Right renal cortex interstitium (tissue), 3 donors: ENCODE measurements around the gene GDF15. TPM values are rescaled to one million over a fixed set of nuclear protein-coding genes. Genes with fewer than 3 reads are reported as not detected.

Experiments used
- DNase-seq, 3 donors: peaks; one replicate each; pipeline ENCODE4 v3.0.0-alpha.2; 2013; ENCODE audit warnings: low read depth in 3 of 3, low spot score in 2 of 3
- polyA plus RNA-seq, 3 donors: library from polyadenylated mRNA; unstranded; fragments of 120-200 nt; gene quantifications; one replicate each; pipeline ENCODE4 v1.2.1, GENCODE V29; 2013; ENCODE audit not compliant: insufficient read length in 3 of 3

The GDF15 gene
- polyA plus RNA-seq, 3 donors, result 2.6 to 5.2 (median 3.2) TPM

DNA sequence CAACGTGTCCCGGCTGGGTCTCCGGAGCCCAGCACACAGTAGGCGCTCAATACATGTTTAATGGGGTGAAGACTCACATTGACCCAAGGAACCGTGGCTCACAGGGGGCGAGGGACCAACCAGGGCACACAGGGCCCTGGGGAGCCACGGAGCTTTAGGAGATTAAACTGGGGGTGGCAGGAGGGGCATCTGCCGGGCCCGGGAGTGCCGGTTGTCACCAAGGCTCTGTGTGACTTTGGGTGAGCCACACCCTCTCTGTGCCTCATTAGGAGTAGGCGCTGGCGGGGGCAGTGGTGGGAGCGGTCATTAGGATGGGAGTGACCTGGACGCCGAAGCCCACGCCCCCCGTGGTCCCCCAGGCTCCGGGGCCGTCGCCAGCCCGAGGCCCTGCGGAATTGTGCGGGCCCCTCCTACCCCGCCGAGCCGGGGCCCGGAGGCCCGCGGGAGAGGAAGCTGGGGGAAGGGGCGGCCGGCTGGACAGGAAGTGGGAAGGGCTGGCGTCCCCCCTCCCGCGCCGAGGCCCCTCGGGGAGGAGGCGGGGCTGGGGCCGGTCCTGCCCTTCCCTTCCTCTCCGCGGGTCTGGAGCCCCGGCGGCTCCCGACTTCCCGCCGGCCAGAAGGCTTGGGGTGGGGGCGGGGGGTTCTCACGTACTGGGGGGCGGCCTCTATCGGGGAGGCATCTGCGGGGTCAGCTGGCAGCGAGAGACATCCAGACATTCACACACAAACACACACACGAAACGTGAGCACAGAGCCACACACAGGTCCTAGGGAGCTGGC lies 31.5 kb downstream of the GDF15 start:
- DNase-seq, result no peak

DNA sequence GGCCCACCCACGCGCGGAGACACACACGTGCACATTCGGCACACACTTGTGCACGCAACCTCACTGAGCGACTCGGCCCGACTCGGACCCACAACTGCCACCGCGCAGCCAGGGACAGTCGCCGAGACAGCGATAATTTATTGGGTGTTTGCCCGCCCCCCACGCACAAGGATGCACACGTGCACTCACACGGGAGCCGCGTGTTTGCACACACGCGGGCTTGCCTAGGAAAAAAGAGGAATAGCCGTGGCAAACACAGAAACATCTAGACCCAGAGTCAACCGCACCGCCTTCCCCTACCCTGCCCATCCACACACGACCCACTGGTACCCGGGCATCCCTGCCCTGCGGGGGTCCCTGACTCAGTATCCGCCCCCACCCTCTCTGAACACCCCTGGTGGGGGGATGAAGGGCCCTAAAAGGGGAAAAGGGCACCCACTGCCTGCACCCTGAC lies 32.1 kb downstream of the GDF15 start:
- no peak for DNase-seq

- DNase-seq, result no peak
Observed at GRCh38 chr19:18418483-18419194, 32.7 kb downstream of the GDF15 start.

DNA sequence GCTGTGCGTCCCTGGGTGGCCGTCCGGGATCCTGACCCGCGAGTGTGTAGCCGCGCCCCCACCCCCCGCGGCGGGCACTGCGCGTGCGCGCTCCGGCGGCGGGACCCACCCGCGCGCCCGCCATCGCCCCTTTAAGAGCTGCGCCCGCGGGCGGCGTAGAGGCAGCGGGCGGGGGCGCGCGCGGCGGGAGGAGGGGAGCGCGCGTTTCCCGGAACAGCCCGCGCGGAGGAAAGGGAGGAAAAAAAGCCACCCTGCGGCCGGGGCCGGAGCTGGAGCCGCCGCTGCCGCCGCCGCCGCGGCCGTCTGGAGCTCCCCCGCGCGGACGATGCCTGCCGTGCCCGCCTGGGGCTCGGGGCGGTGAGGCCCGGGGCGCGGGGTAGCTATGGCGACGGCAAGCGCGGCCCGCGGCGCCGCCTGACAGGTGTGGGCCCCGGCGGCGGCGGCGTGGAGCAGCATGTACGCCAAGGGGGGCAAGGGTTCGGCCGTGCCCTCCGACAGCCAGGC lies 33.3 kb downstream of the GDF15 start, which contains the start of gene SSBP4:
Gene SSBP4, plus strand, starts transcription at position 204 of the 504 bp plus-strand sequence. Its CDS starts 251 bp downstream, at position 455.
- DNase-seq, result no peak

GRCh38 chr19:18419699-18420460 lies 33.9 kb downstream of the GDF15 start:
- no peak for DNase-seq

DNA sequence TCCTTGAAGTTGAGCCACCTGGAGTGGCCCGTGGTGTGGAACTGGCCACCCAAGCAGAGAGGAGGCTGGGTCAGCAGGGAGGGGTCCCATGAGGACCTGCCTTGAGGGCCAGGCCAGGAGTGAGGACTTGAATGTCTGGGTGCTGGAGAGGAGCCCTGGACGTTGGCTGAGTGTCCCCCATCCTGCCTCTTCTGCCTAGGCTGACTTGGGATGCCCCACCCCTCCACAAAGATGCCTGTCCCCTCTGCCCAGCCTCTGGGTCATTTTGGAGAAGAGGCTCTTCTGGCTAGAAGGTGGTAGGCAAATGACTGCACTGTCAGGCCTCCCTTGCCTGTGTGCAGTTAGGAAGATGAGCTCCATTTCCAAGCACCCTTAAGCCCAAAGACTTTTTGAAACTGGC lies 35.0 kb downstream of the GDF15 start:
- DNase-seq, result no peak

- no peak for DNase-seq
Observed at GRCh38 chr19:18421371-18421959, 35.5 kb downstream of the GDF15 start.

DNA sequence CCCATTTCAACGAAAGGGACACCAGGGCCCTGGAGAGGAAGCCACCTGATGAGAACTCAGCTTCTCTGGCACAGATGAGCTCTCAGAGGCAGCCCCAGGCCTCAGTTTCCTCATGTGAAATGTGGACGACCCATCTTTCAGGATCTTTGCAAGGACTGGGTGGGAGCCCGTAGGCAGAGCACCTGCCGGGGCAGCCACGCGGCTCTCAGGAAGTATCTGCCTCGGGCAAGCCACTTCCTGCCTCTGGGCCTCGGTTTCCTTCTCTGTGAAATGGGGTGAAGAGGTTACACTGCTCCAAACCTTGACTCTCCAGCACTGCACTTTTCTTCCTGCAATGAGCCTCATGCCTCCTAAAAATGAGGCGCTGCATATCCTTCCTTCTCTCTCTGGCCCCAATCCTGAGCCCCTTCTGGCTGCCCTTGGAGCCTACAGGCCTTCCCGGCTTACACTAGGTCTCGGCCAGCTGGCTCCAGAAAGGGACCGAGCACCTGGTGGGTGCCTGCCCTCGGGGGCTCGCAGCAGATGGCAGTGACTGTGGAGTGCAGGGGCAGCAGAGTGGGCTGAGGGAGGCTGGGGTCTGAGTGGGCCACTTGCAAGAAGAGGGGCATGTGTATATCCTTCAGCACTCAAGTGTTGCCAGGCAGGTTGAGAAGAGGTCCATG lies 36.7 kb downstream of the GDF15 start:
- no peak for DNase-seq

- DNase-seq, result no peak
Observed at GRCh38 chr19:18423258-18424020, 37.5 kb downstream of the GDF15 start.

GRCh38 chr19:18424122-18424889 lies 38.3 kb downstream of the GDF15 start:
- no peak for DNase-seq

DNA sequence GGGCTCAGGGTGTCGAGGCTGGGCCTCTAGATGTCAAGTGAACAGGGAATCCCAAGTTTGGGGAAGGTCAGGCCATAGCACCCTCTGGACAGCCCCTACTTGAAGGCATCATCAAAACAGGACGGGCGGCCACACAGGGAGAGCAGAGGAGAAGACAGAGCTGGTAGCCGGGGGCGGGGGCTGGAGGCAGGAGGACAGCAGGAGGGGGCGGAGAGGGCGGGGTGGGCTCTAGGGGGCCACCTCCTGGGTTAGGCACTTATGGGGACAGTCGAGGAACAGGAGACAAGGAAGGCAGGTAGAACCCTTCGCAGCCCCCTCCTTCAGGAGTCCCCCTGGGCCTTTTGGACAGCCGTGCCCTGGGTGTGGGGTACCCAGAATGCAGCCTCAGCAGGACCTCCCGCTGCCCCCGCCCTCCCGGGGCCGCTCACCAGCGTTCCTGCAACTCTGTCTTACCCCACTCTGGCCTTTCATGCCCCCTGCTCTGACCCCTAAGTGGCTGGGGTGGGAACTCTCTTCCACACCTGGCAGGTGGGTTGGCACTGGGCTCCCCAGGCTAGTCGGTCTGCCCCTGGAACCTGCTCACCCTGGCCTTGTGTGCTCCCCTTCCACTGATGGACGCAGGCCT lies 39.0 kb downstream of the GDF15 start:
- no peak for DNase-seq

- no peak for DNase-seq
Observed at GRCh38 chr19:18425515-18426415, 39.8 kb downstream of the GDF15 start.

DNA sequence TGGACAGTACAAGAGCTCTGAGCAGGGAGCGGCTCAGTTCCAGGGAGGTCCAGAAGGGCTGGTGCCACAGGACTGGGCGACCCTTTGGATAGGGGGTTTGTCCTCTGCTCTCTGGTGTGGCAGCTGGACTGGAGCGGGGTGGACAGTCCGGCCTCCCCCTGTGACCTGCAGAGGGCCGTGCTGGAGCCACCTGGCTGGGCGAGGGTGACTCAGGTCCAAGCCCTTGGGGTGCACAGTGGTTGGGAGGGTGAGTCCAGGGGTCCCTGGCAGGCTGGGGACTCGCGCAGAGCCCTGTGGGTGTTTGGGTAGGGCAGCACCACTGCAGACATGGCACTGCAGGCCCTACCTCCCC lies 40.4 kb downstream of the GDF15 start:
- no peak for DNase-seq

DNA sequence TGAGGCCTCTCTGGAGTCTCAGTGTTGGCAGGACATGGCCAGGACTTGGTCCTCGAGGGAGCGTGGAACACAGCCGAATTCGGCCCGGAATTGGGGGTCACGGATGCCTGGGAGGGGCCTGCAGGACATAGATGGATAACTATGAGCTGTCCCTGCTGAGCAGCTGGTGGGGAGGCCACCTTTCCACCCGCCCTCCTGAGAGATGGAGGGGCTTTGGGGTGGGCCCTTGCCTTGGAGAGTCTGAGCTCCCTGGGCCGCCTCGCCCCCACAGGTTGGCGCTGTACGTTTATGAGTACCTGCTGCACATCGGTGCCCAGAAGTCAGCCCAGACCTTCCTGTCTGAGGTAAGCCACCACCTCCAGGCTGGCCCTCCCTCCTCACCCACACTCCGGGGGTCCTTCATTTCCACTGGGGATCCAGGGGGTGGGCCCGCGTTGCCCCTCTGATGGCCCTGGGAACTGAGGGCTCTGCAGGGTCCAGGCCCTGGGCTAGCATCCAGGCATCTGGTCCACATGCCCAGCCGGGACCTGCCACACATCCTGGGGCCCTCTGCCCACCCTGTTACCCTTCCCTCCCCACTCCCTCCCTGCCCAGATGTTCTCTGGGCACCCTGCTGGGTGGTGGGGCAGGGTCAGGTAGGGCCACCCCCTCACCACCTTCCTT lies 41.3 kb downstream of the GDF15 start:
- no peak for DNase-seq

DNA sequence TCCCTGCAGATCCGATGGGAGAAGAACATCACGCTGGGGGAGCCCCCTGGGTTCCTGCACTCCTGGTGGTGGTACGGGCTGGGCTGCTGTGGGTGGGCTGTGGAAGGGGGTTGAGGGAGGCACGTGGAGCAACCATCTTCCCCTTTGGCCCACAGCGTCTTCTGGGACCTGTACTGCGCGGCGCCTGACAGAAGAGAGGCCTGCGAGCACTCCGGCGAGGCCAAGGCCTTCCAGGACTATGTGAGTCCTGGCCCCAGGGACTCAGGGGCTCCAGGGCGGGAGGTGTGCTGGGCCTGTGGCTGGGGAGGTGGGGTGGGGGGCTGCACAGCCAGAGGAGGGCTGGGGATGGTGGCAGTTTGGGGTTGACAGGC lies 41.8 kb downstream of the GDF15 start:
- DNase-seq, result no peak

- no peak for DNase-seq
Observed at GRCh38 chr19:18428173-18428786, 42.3 kb downstream of the GDF15 start.
